Endothelial cell of umbilical vein (primary cell): ENCODE results near the gene WIZ. TPM values are rescaled to one million over a fixed set of nuclear protein-coding genes. Genes with fewer than 3 reads are reported as not detected.

ENCODE experiments used
- BruUV-seq: library from RNA; stranded (reverse); fragments of 400-500 nt; replicated peaks from 2 replicates; lab custom pipeline; 2021; lab: Mats Ljungman, UMichigan
- CTCF ChIA-PET: fragments of 300-600, 350-600 bp; sonication (Branson Sonifier 250); formaldehyde crosslinking; loops from one replicate; lab custom pipeline; 2021; ENCODE audit warnings: antibody characterized with exemption, inconsistent platforms; lab: Charles Lee
- POLR2A ChIA-PET: fragments of 300-600, 350-600 bp; sonication (Branson Sonifier 250); formaldehyde crosslinking; loops from one replicate; lab custom pipeline; 2021; ENCODE audit warnings: antibody characterized with exemption, inconsistent platforms; lab: Charles Lee
- DNase-seq: peaks from one replicate; pipeline ENCODE4 v3.0.0-alpha.2; 2011; ENCODE audit warnings: low read depth, low spot score
- FAIRE-seq: peaks from 2 replicates; lab custom pipeline; 2011; peaks lifted over from hg19 to GRCh38; lab: Jason Lieb, UNC
- H2AFZ ChIP-seq: 2 replicates; pipeline ENCODE4 v1.6.0; 2012; ENCODE audit warnings: low read depth, low read length, control low read depth, inconsistent platforms
- H3K27ac ChIP-seq: 2 replicates; pipeline ENCODE4 v1.5.1; 2011; ENCODE audit warnings: low read depth, mild to moderate bottlenecking, control low read depth, low read length, moderate library complexity; ENCODE audit not compliant: insufficient read depth
- H3K27me3 ChIP-seq, 2 experiments: 2 replicates each; pipeline versions ENCODE4 v1.6.0 to v1.6.1; 2011; ENCODE audit warnings: low read length in 2 of 2, mixed read lengths in 1 of 2; ENCODE audit not compliant: control insufficient read depth in 2 of 2, insufficient read depth in 2 of 2
- H3K36me3 ChIP-seq, 2 experiments: 2 replicates in 1 of 2; 3 replicates in 1 of 2; pipeline ENCODE4 v1.5.1; 2011; ENCODE audit warnings: low read length in 2 of 2, mild to moderate bottlenecking in 1 of 2, moderate library complexity in 1 of 2; ENCODE audit not compliant: control insufficient read depth in 2 of 2, insufficient read depth in 2 of 2; ENCODE audit errors: extremely low read depth in 1 of 2
- H3K4me1 ChIP-seq: 3 replicates; pipeline ENCODE4 v1.5.1; 2011; ENCODE audit warnings: mild to moderate bottlenecking, low read length; ENCODE audit not compliant: control insufficient read depth, insufficient read depth; ENCODE audit errors: extremely low read depth
- H3K4me2 ChIP-seq: 2 replicates; pipeline ENCODE4 v1.6.1; 2011; ENCODE audit warnings: low read length, control low read depth, mixed read lengths; ENCODE audit not compliant: insufficient read depth
- H3K4me3 ChIP-seq, 3 experiments: fragments of 200-600 bp in 1 of 3; sonication (generic), shearing (Covaris generic) in 1 of 3; replicated peaks in 1 of 3; 2 replicates each; pipeline ENCODE4 v1.5.1; 2011 to 2016; ENCODE audit warnings: control low read depth in 3 of 3, low read length in 3 of 3, mild to moderate bottlenecking in 2 of 3, inconsistent platforms in 1 of 3, low read depth in 1 of 3, moderate library complexity in 1 of 3; ENCODE audit not compliant: insufficient read depth in 1 of 3
- H3K79me2 ChIP-seq: 2 replicates; pipeline ENCODE4 v1.6.0; 2012; ENCODE audit warnings: low read length, inconsistent platforms; ENCODE audit not compliant: control insufficient read depth, insufficient read depth
- H3K9ac ChIP-seq: replicated peaks from 2 replicates; pipeline ENCODE3; 2011; ENCODE audit warnings: low read length, control low read depth; ENCODE audit not compliant: insufficient read depth; ENCODE audit errors: extremely low read depth
- H3K9me1 ChIP-seq: replicated peaks from 3 replicates; pipeline ENCODE4 v1.6.0; 2011; ENCODE audit warnings: mild to moderate bottlenecking, low read length; ENCODE audit not compliant: control insufficient read depth, insufficient read depth; ENCODE audit errors: extremely low read depth
- H3K9me3 ChIP-seq: replicated peaks from 2 replicates; pipeline ENCODE4 v1.5.1; 2012; ENCODE audit warnings: low read length, inconsistent platforms; ENCODE audit not compliant: control insufficient read depth, insufficient read depth
- H4K20me1 ChIP-seq: replicated peaks from 2 replicates; pipeline ENCODE3; 2011; ENCODE audit warnings: mild to moderate bottlenecking, low read length; ENCODE audit not compliant: control insufficient read depth, insufficient read depth; ENCODE audit errors: extremely low read depth
- EZH2 ChIP-seq: IDR thresholded peaks from 2 replicates; pipeline ENCODE4 v1.6.1; 2012; ENCODE audit warnings: borderline replicate concordance, low read depth, mild to moderate bottlenecking, moderate library complexity, low read length, inconsistent platforms; ENCODE audit not compliant: severe bottlenecking
- FOS ChIP-seq: IDR thresholded peaks from 2 replicates; pipeline ENCODE4 v1.6.1; 2011; ENCODE audit warnings: mild to moderate bottlenecking, low read length, moderate library complexity, borderline replicate concordance; ENCODE audit not compliant: insufficient read depth
- GATA2 ChIP-seq: IDR thresholded peaks from 2 replicates; pipeline ENCODE4 v1.7.0; 2011; ENCODE audit warnings: low read depth, mild to moderate bottlenecking, moderate library complexity, mixed read lengths, low read length; ENCODE audit not compliant: insufficient read length, insufficient read depth
- JUN ChIP-seq: IDR thresholded peaks from 2 replicates; pipeline ENCODE4 v1.6.1; 2011; ENCODE audit warnings: borderline replicate concordance, low read depth; ENCODE audit not compliant: insufficient read length, insufficient read depth
- MYC ChIP-seq: IDR thresholded peaks from one replicate; pipeline ENCODE4 v1.6.1; 2011; ENCODE audit warnings: mild to moderate bottlenecking, low read depth, low read length
- POLR2A ChIP-seq: IDR thresholded peaks from 2 replicates; pipeline ENCODE4 v1.6.1; 2012; ENCODE audit warnings: low read depth, mild to moderate bottlenecking, control low read depth, low read length
- POLR2AphosphoS5 ChIP-seq: IDR thresholded peaks from 2 replicates; pipeline ENCODE4 v1.6.1; 2012; ENCODE audit warnings: low read depth, mild to moderate bottlenecking, control low read depth, low read length, moderate library complexity; ENCODE audit not compliant: insufficient read depth
- dilution Hi-C: fragments of 300-500 bp; cut with MboI; formaldehyde crosslinking; loops from one replicate; pipeline ENCODE4 v1.15.0; 2019; ENCODE audit warnings: low sequenced_read_pairs; ENCODE audit not compliant: extremely low pct_ligation_motif_present
- intact Hi-C: fragments of 100-400 bp; cut with micrococcal nuclease; formaldehyde crosslinking; loops from one replicate; pipeline ENCODE4 v1.10.0; 2022
- polyA plus RNA-seq, 4 experiments: library from polyadenylated mRNA; depleted of rRNA in 3 of 4; stranded (reverse) in 3 of 4; unstranded in 1 of 4; fragments of >200 nt; gene quantifications; 2 replicates each; pipeline versions ENCODE4 v1.2.1 to v1.2.3, GENCODE V29; 2011 to 2012; ENCODE audit warnings: missing spikeins in 1 of 4
- total RNA-seq: library from RNA; stranded (reverse); gene quantifications from 2 replicates; pipeline ENCODE4 v1.2.3, GENCODE V29; 2021
- TF ChIP-seq, protein P1 (sequence below): IDR thresholded peaks from 2 replicates; pipeline ENCODE4 v1.6.1; 2011; ENCODE audit not compliant: insufficient read depth, insufficient read length
- TF ChIP-seq, protein P2 (sequence below), 2 donors: IDR thresholded peaks; 1 replicate in 1 of 2; 2 replicates in 1 of 2; pipeline ENCODE4 v1.5.1; 2011; ENCODE audit warnings: low read length in 2 of 2, mild to moderate bottlenecking in 2 of 2, moderate library complexity in 2 of 2, control low read depth in 1 of 2, inconsistent platforms in 1 of 2, low read depth in 1 of 2; ENCODE audit not compliant: insufficient read depth in 1 of 2; ENCODE audit errors: extremely low read depth in 1 of 2

WIZ gene
- total and polyA plus RNA-seq, 2 donors (not counting 3 experiments of a cell fraction or from before 2014, with no cell fraction given): 21.0 to 47.2 TPM

DNA sequence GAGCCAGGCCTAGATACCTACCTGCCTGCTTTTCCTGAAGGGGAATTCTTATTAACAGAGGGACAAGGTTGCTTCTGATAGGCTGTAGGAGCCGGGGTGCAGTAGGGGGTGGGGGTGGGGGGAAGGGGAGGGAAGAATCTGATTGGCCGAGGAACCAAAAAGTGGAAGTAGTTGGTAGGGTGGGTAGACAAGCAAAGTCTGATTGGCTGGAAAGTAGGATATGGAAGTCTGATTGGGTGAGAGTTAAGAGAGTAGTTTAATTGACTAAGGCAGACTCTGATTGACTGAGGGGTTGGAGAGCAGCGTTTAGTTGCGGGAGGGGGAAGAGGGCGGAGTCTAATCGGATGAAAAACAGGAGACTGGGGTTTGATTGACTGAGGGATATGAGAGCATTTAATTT lies 49.2 kb upstream of the WIZ start:
- H3K9me3 ChIP-seq: no peaks in the 10 kb centered on the region
- FAIRE-seq (no peak), DNase-seq (no peak)
- no peak overlapping the region for H2AFZ ChIP-seq
- H3K9me1 ChIP-seq: no peaks in the 10 kb centered on the region
- intact Hi-C loops: no loop called here
- H4K20me1 ChIP-seq: no peaks in the 10 kb centered on the region
- no peaks in the 10 kb centered on the region for H3K79me2 ChIP-seq
- H3K36me3 ChIP-seq: no peaks in the 10 kb centered on the region
- H3K9ac ChIP-seq: no peak overlapping the region
- H3K27me3 ChIP-seq: no peaks in the 10 kb centered on the region
- ChIA-PET CTCF (no interaction called here), POLR2A (no interaction called here)
- no TSS peak for BruUV-seq
- dilution Hi-C loops: no loop called here
- TF ChIP-seq FOS (no peak), JUN (no peak), POLR2AphosphoS5 (no peak), EZH2 (no peak), GATA2 (no peak), MYC (no peak), POLR2A (no peak)
- TF ChIP-seq, protein P1, sequence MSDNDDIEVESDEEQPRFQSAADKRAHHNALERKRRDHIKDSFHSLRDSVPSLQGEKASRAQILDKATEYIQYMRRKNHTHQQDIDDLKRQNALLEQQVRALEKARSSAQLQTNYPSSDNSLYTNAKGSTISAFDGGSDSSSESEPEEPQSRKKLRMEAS: no peak
- TF ChIP-seq, protein P2, sequence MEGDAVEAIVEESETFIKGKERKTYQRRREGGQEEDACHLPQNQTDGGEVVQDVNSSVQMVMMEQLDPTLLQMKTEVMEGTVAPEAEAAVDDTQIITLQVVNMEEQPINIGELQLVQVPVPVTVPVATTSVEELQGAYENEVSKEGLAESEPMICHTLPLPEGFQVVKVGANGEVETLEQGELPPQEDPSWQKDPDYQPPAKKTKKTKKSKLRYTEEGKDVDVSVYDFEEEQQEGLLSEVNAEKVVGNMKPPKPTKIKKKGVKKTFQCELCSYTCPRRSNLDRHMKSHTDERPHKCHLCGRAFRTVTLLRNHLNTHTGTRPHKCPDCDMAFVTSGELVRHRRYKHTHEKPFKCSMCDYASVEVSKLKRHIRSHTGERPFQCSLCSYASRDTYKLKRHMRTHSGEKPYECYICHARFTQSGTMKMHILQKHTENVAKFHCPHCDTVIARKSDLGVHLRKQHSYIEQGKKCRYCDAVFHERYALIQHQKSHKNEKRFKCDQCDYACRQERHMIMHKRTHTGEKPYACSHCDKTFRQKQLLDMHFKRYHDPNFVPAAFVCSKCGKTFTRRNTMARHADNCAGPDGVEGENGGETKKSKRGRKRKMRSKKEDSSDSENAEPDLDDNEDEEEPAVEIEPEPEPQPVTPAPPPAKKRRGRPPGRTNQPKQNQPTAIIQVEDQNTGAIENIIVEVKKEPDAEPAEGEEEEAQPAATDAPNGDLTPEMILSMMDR (IDR thresholded peaks at IDR 0.05; ENCODE audit: extremely low read depth in 1 of 2, insufficient read depth in 1 of 2, low read depth in 1 of 2, low read length in 2 of 2): no peak
- no peak overlapping the region for H3K27ac ChIP-seq
- no peaks in the 10 kb centered on the region for H3K4me1 ChIP-seq
- no peak overlapping the region for H3K4me2 ChIP-seq
- no peak overlapping the region for H3K4me3 ChIP-seq
